Measurements from ENCODE around the gene CLDN5. TPM values are rescaled to one million over a fixed set of nuclear protein-coding genes. Genes with fewer than 3 reads are reported as not detected.

Gene CLDN5
- total RNA-seq, 1 donor from 2014 or later = not detected

DNA sequence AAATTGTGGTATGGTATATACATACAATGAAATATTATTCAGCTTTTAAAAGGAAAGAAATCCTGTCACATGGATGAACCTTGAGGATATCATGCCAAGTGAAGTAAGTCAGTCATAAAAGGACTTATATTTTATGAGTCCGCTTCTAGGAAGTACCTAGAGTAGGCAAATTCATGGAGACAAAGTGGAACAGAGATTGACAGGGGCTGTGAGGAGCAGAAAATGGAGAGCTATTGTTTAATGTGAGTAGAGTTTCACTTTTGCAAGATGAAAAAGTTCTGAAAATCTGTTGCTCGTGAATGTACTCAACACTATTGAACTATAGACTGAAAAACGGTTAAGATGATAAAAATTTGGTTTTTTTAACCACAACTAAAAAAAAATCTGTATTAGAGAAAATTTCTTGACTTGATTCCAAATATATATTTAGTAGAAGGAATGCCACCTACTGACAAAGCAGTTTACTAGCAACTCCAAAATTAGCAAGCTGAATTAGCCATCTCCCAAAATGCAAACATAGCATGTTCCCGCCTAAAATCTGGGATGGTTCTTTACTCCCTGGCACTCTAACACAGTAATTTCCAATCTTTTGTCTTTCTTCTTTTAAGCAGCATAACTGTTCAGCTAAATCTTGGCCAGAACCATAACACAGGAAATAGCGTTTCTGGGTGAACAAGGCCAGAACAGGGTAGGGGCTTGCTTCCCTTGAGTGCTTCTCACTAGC is 46.7 kb downstream of the CLDN5 start:
- peaks cover 13% of the 10 kb centered on the region for H3K36me3 Mint-ChIP-seq (ENCODE audit: unreplicated experiment)
- peak overlapping the region; percentile 91 for H3K4me3 Mint-ChIP-seq (ENCODE audit: unreplicated experiment)
- no peaks in the 10 kb centered on the region for H3K9me3 Mint-ChIP-seq (ENCODE audit: unreplicated experiment)
- H3K27ac Mint-ChIP-seq (ENCODE audit: unreplicated experiment) = peak overlapping the region; percentile 99
- H3K4me1 Mint-ChIP-seq (ENCODE audit: unreplicated experiment) = peaks cover 29% of the 10 kb centered on the region
- no peaks in the 10 kb centered on the region for H3K27me3 Mint-ChIP-seq (ENCODE audit: unreplicated experiment)
- TF ChIP-seq, protein P1, sequence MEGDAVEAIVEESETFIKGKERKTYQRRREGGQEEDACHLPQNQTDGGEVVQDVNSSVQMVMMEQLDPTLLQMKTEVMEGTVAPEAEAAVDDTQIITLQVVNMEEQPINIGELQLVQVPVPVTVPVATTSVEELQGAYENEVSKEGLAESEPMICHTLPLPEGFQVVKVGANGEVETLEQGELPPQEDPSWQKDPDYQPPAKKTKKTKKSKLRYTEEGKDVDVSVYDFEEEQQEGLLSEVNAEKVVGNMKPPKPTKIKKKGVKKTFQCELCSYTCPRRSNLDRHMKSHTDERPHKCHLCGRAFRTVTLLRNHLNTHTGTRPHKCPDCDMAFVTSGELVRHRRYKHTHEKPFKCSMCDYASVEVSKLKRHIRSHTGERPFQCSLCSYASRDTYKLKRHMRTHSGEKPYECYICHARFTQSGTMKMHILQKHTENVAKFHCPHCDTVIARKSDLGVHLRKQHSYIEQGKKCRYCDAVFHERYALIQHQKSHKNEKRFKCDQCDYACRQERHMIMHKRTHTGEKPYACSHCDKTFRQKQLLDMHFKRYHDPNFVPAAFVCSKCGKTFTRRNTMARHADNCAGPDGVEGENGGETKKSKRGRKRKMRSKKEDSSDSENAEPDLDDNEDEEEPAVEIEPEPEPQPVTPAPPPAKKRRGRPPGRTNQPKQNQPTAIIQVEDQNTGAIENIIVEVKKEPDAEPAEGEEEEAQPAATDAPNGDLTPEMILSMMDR (IDR thresholded peaks at IDR 0.05) = peak; percentile 41
- DNase-seq (ENCODE audit: extremely low spot score, unreplicated experiment) = no peak

DNA sequence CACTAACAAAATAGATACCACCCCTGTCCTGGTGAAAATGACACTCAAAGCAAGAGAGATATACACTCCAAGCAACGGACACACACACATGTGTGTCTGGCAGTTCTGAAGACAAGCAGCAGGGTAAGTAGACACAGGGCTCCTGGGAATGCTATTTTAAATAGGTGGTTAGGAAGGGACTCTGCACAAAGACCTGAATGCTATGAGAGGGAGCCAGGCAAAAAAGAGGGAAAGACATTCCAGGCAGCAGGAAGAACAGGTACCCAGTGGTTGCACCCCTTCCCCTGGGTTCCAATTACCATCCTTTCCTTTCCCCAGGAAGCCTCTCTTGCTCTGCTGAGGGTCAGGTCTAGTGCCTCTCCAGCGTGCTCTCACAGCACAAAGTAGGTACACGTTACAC is 48.2 kb downstream of the CLDN5 start:
- Mint-ChIP-seq H3K27me3 (ENCODE audit: unreplicated experiment) (no peaks in the 10 kb centered on the region), H3K36me3 (ENCODE audit: unreplicated experiment) (peaks cover 23% of the 10 kb centered on the region), H3K4me3 (ENCODE audit: unreplicated experiment) (no peak overlapping the region), H3K9me3 (ENCODE audit: unreplicated experiment) (no peaks in the 10 kb centered on the region), H3K4me1 (ENCODE audit: unreplicated experiment) (peaks cover 29% of the 10 kb centered on the region), H3K27ac (ENCODE audit: unreplicated experiment) (no peak overlapping the region)
- no peak for DNase-seq (ENCODE audit: extremely low spot score, unreplicated experiment)
- TF ChIP-seq, protein P1 (IDR thresholded peaks at IDR 0.05) = no peak

DNA sequence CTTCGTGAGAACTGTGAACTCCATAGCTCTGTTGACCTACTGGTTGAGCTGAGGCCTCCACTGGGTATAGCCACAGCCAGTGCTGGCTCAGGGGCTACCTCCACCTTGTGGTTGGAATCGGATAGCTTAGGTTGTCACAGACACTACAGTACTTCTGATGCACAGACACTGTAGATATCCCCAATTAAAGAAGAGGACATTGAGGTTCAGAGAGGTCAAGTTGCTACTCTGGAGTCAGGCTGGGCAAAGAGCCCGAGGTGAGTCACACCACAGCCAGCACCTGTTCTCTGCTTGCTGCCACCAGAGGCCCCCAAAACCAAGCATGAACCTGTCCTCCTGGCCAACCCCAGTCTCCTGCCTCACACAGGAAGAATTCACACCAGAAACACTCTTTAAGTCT is 50.6 kb downstream of the CLDN5 start:
- no peak overlapping the region for H3K27ac Mint-ChIP-seq (ENCODE audit: unreplicated experiment)
- H3K4me1 Mint-ChIP-seq (ENCODE audit: unreplicated experiment) = peaks cover 19% of the 10 kb centered on the region
- no peak overlapping the region for H3K4me3 Mint-ChIP-seq (ENCODE audit: unreplicated experiment)
- no peaks in the 10 kb centered on the region for H3K27me3 Mint-ChIP-seq (ENCODE audit: unreplicated experiment)
- no peaks in the 10 kb centered on the region for H3K9me3 Mint-ChIP-seq (ENCODE audit: unreplicated experiment)
- no peak for DNase-seq (ENCODE audit: extremely low spot score, unreplicated experiment)
- peaks cover 32% of the 10 kb centered on the region for H3K36me3 Mint-ChIP-seq (ENCODE audit: unreplicated experiment)
- TF ChIP-seq, protein P1 (IDR thresholded peaks at IDR 0.05) = no peak

Other genes starting within 250 kb of the CLDN5 start
- 7.9 and 10.1 TPM in 2 replicates for gene CLTCL1, start 232.7 kb downstream of the CLDN5 start, total RNA-seq
- 33.2 and 33.8 TPM in 2 replicates for gene HIRA, start 92.7 kb downstream of the CLDN5 start, total RNA-seq
- gene MRPL40, start 91.9 kb downstream of the CLDN5 start, total RNA-seq = 24.2 and 29.6 TPM in 2 replicates
- gene C22orf39, start 76.7 kb downstream of the CLDN5 start, total RNA-seq = 29.0 and 30.1 TPM in 2 replicates
- gene UFD1, start 45.2 kb downstream of the CLDN5 start, total RNA-seq = 72.5 and 74.9 TPM in 2 replicates
- 3.0 and 3.7 TPM in 2 replicates for gene CDC45, start 44.5 kb downstream of the CLDN5 start, total RNA-seq
- 103 and 108 TPM in 2 replicates for gene SEPTIN5, start 190.1 kb upstream of the CLDN5 start, total RNA-seq
- gene GP1BB, start 199.1 kb upstream of the CLDN5 start, total RNA-seq = 28.6 and 34.1 TPM in 2 replicates
- gene TBX1, start 236.4 kb upstream of the CLDN5 start, total RNA-seq = 22.5 and 24.2 TPM in 2 replicates

Measured in osteocyte (in vitro differentiated cells).